IMR-90 (cell line): ENCODE measurements around the gene GALP. TPM values are rescaled to one million over a fixed set of nuclear protein-coding genes. Genes with fewer than 3 reads are reported as not detected.
"Not testable (repeated sequence)": the region's sequence is repeated elsewhere in the genome, so short reads cannot be mapped to it uniquely, and the experiment has no call there.

Experiments
- ATAC-seq: fragments of 200-7000 bp; cut with Tn5 transposase; 2 replicates; pipeline ENCODE4 v1.9.1; 2020; ENCODE audit warnings: low read depth, mild to moderate bottlenecking, moderate library complexity
- BruUV-seq: library from RNA; stranded (reverse); fragments of 400-500 nt; replicated peaks from 2 replicates; lab custom pipeline; 2021; lab: Mats Ljungman, UMichigan
- CTCF ChIA-PET: fragments of 300-600 bp; formaldehyde crosslinking; extraction: SDS; loops from one replicate; lab custom pipeline; 2021; ENCODE audit warnings: antibody characterized with exemption; lab: Yijun Ruan, JAX
- POLR2A ChIA-PET: fragments of 300-600 bp; sonication (Branson Sonifier 250); formaldehyde crosslinking; loops from one replicate; lab custom pipeline; 2022; ENCODE audit warnings: antibody characterized with exemption; ENCODE audit not compliant: unreplicated experiment; lab: Charles Lee
- DNase-seq: peaks from one replicate; pipeline ENCODE4 v3.0.0; 2013
- H2AFZ ChIP-seq: replicated peaks from 2 replicates; pipeline ENCODE3; 2013; ENCODE audit warnings: low read length, mild to moderate bottlenecking; ENCODE audit not compliant: poor library complexity
- H2AK5ac ChIP-seq: 2 replicates; pipeline ENCODE4 v1.6.1; 2013; ENCODE audit warnings: low read depth, low read length, inconsistent platforms
- H2AK9ac ChIP-seq: replicated peaks from 2 replicates; pipeline ENCODE3; 2013; ENCODE audit warnings: mild to moderate bottlenecking, low read depth, low read length, moderate library complexity; ENCODE audit not compliant: poor library complexity
- H2BK120ac ChIP-seq: 2 replicates; pipeline ENCODE4 v1.6.1; 2013; ENCODE audit warnings: low read depth, low read length, inconsistent platforms
- H2BK15ac ChIP-seq: 3 replicates; pipeline ENCODE4 v1.6.1; 2013; ENCODE audit warnings: low read depth, low read length, inconsistent platforms
- H2BK20ac ChIP-seq: 2 replicates; pipeline ENCODE4 v1.6.1; 2013; ENCODE audit warnings: low read depth, mild to moderate bottlenecking, inconsistent platforms, low read length, moderate library complexity
- H2BK5ac ChIP-seq: 2 replicates; pipeline ENCODE4 v1.6.1; 2013; ENCODE audit warnings: mild to moderate bottlenecking, low read depth, low read length, inconsistent platforms; ENCODE audit not compliant: poor library complexity, severe bottlenecking
- H3K14ac ChIP-seq: replicated peaks from 2 replicates; pipeline ENCODE4 v1.6.1; 2013; ENCODE audit warnings: low read depth, low read length, inconsistent platforms
- H3K18ac ChIP-seq: 2 replicates; pipeline ENCODE4 v1.6.1; 2013; ENCODE audit warnings: low read depth, low read length, control low read depth
- H3K23ac ChIP-seq: 2 replicates; pipeline ENCODE4 v1.6.1; 2013; ENCODE audit warnings: low read depth, low read length, inconsistent platforms
- H3K27ac ChIP-seq: 2 replicates; pipeline ENCODE4 v1.5.1; 2013; ENCODE audit warnings: mild to moderate bottlenecking, control low read depth, low read length; ENCODE audit not compliant: insufficient read depth
- H3K27me3 ChIP-seq: 2 replicates; pipeline ENCODE4 v1.6.1; 2013; ENCODE audit warnings: low read length; ENCODE audit not compliant: control insufficient read depth, insufficient read depth
- H3K36me3 ChIP-seq: 2 replicates; pipeline ENCODE4 v1.6.1; 2013; ENCODE audit warnings: low read length, mixed read lengths; ENCODE audit not compliant: control insufficient read depth, insufficient read depth
- H3K4ac ChIP-seq: 2 replicates; pipeline ENCODE4 v1.6.1; 2013; ENCODE audit warnings: low read depth, low read length, inconsistent platforms
- H3K4me1 ChIP-seq: 2 replicates; pipeline ENCODE4 v1.6.1; 2013; ENCODE audit warnings: low read length, mixed read lengths; ENCODE audit not compliant: control insufficient read depth, insufficient read depth
- H3K4me2 ChIP-seq: 2 replicates; pipeline ENCODE4 v1.6.1; 2013; ENCODE audit warnings: low read depth, mild to moderate bottlenecking, control low read depth, low read length, moderate library complexity
- H3K4me3 ChIP-seq: 2 replicates; pipeline ENCODE4 v1.5.1; 2013; ENCODE audit warnings: low read depth, mild to moderate bottlenecking, control low read depth, low read length, moderate library complexity; ENCODE audit not compliant: insufficient read depth
- H3K56ac ChIP-seq: 2 replicates; pipeline ENCODE4 v1.6.1; 2013; ENCODE audit warnings: low read length, inconsistent platforms; ENCODE audit not compliant: insufficient read depth; ENCODE audit errors: extremely low read depth
- H3K79me1 ChIP-seq, 2 experiments: 2 replicates each; pipeline ENCODE4 v1.6.1; 2013; ENCODE audit warnings: low read length in 2 of 2, inconsistent platforms in 1 of 2, low read depth in 1 of 2
- H3K9ac ChIP-seq: 2 replicates; pipeline ENCODE4 v1.6.1; 2013; ENCODE audit warnings: low read depth, low read length, control low read depth
- H3K9me1 ChIP-seq: 2 replicates; pipeline ENCODE4 v1.6.1; 2013; ENCODE audit warnings: low read length, inconsistent platforms; ENCODE audit not compliant: insufficient read depth
- H3K9me3 ChIP-seq: 2 replicates; pipeline ENCODE4 v1.6.1; 2013; ENCODE audit warnings: low read length; ENCODE audit not compliant: control insufficient read depth, insufficient read depth
- H4K20me1 ChIP-seq: 2 replicates; pipeline ENCODE4 v1.6.1; 2013; ENCODE audit warnings: low read length, inconsistent platforms; ENCODE audit not compliant: insufficient read depth
- H4K5ac ChIP-seq: 2 replicates; pipeline ENCODE4 v1.6.1; 2013; ENCODE audit warnings: mild to moderate bottlenecking, low read depth, low read length, control low read depth
- H4K8ac ChIP-seq, 2 experiments: 2 replicates each; pipeline ENCODE4 v1.6.1; 2013; ENCODE audit warnings: low read depth in 2 of 2, low read length in 2 of 2, control low read depth in 1 of 2, inconsistent platforms in 1 of 2
- H4K91ac ChIP-seq: 2 replicates; pipeline ENCODE4 v1.6.1; 2013; ENCODE audit warnings: low read depth, low read length, inconsistent platforms; ENCODE audit not compliant: insufficient read depth
- whole genome bisulfite sequencing, 2 experiments: methylation state at CpG; one replicate each; pipeline versions ENCODE4 v1.1.5 to v1.1.7; 2013; ENCODE audit warnings: missing lambda C conversion rate in 2 of 2; ENCODE audit not compliant: insufficient read length in 1 of 2; ENCODE audit errors: extremely low coverage in 2 of 2; 5-methylcytosine and 5-hydroxymethylcytosine counted together
- dilution Hi-C: fragments of 300-500 bp; cut with HindIII; formaldehyde crosslinking; loops from one replicate; pipeline ENCODE4 v1.14.3; 2018; ENCODE audit warnings: low sequenced_read_pairs; ENCODE audit not compliant: unreplicated experiment
- in situ Hi-C: fragments of 300-500 bp; cut with MboI; formaldehyde crosslinking; loops from 3 replicates; pipeline ENCODE4 v1.14.3; 2019; ENCODE audit warnings: low sequenced_read_pairs, inconsistent platforms, mixed read lengths
- intact Hi-C: fragments of 100-400 bp; cut with micrococcal nuclease; formaldehyde crosslinking; loops from 2 replicates; pipeline ENCODE4 v1.10.0; 2022
- polyA plus RNA-seq, 3 experiments: library from polyadenylated mRNA; depleted of rRNA; stranded (reverse); fragments of >200 nt; gene quantifications; 2 replicates each; pipeline ENCODE4 v1.2.3, GENCODE V29; 2012; ENCODE audit warnings: low replicate concordance in 1 of 3
- total RNA-seq: library from RNA; depleted of rRNA; stranded (reverse); fragments of >200 nt; gene quantifications from 2 replicates; pipeline ENCODE4 v1.2.3, GENCODE V29; 2012

GALP gene
- total and polyA plus RNA-seq, 2 of the 4 experiments (the other 2 are of a cell fraction): not detected

GRCh38 chr19:56197646-56198045, 21.8 kb downstream of the GALP start, which contains the start of gene ZSCAN5B:
ZSCAN5B (minus strand) TSS chr19:56197783; CDS start chr19:56193052, 4,731 bp downstream.
- H2BK5ac ChIP-seq, H3K56ac ChIP-seq, dilution Hi-C loops, H4K8ac ChIP-seq, H3K4ac ChIP-seq, intact Hi-C loops, in situ Hi-C loops, POLR2A ChIA-PET, BruUV-seq, H4K5ac ChIP-seq, H3K4me2 ChIP-seq, CTCF ChIA-PET, H3K9me1 ChIP-seq, H2BK20ac ChIP-seq, H3K36me3 ChIP-seq, DNase-seq, H2AFZ ChIP-seq, H3K27ac ChIP-seq, H3K79me1 ChIP-seq, H3K23ac ChIP-seq, H3K9me3 ChIP-seq, H3K18ac ChIP-seq, H4K20me1 ChIP-seq, ATAC-seq, H2AK5ac ChIP-seq, H3K14ac ChIP-seq, H2BK120ac ChIP-seq, H2BK15ac ChIP-seq, H3K4me1 ChIP-seq, H3K27me3 ChIP-seq, H3K4me3 ChIP-seq, H3K9ac ChIP-seq, H4K91ac ChIP-seq, H2AK9ac ChIP-seq: not testable (repeated sequence)
- WGBS, 2 experiments: no CpG with 5 or more reads among the region's 23 CpGs
